Fibroblast of lung (primary cell): ENCODE data around the gene DNAH3. TPM values are rescaled to one million over a fixed set of nuclear protein-coding genes. Genes with fewer than 3 reads are reported as not detected.

Experiments used
- DNase-seq, 2 donors: peaks; one replicate each; pipeline versions ENCODE4 v3.0.0 to v3.0.0-alpha.2; 2010; ENCODE audit warnings: low read depth in 2 of 2
- H2AFZ ChIP-seq: 2 replicates; pipeline ENCODE4 v1.5.1; 2012; ENCODE audit warnings: low read length, control low read depth, inconsistent platforms
- H3K27ac ChIP-seq: 2 replicates; pipeline ENCODE4 v1.5.1; 2011; ENCODE audit warnings: low read length, control low read depth; ENCODE audit not compliant: insufficient read depth
- H3K27me3 ChIP-seq: 2 replicates; pipeline ENCODE4 v1.5.1; 2011; ENCODE audit warnings: mild to moderate bottlenecking, low read length; ENCODE audit not compliant: control insufficient read depth, insufficient read depth
- H3K36me3 ChIP-seq: 2 replicates; pipeline ENCODE4 v1.5.1; 2011; ENCODE audit warnings: low read length; ENCODE audit not compliant: control insufficient read depth, insufficient read depth
- H3K4me1 ChIP-seq: 2 replicates; pipeline ENCODE4 v1.5.1; 2011; ENCODE audit warnings: low read length; ENCODE audit not compliant: control insufficient read depth, insufficient read depth; ENCODE audit errors: extremely low read depth
- H3K4me2 ChIP-seq: 2 replicates; pipeline ENCODE4 v1.5.1; 2011; ENCODE audit warnings: low read length, control low read depth; ENCODE audit not compliant: insufficient read depth; ENCODE audit errors: extremely low read depth
- H3K4me3 ChIP-seq, 4 experiments: fragments of 200-600 bp in 1 of 4; sonication (generic) in 1 of 4; replicated peaks in 1 of 4; 2 replicates each; pipeline ENCODE4 v1.5.1; 2011 to 2016; ENCODE audit warnings: low read length in 4 of 4, low read depth in 3 of 4, mild to moderate bottlenecking in 3 of 4, control low read depth in 2 of 4, inconsistent platforms in 1 of 4, mixed read lengths in 1 of 4; ENCODE audit not compliant: insufficient read depth in 1 of 4; ENCODE audit errors: control extremely low read depth in 1 of 4
- H3K79me2 ChIP-seq: 2 replicates; pipeline ENCODE4 v1.5.1; 2012; ENCODE audit warnings: mild to moderate bottlenecking, low read length, inconsistent platforms; ENCODE audit not compliant: control insufficient read depth, insufficient read depth
- H3K9ac ChIP-seq: 2 replicates; pipeline ENCODE4 v1.5.1; 2011; ENCODE audit warnings: mild to moderate bottlenecking, low read length, control low read depth; ENCODE audit not compliant: insufficient read depth
- H3K9me3 ChIP-seq: 2 replicates; pipeline ENCODE4 v1.5.1; 2012; ENCODE audit warnings: low read depth, low read length; ENCODE audit not compliant: control insufficient read depth, insufficient read depth
- H4K20me1 ChIP-seq: 2 replicates; pipeline ENCODE4 v1.5.1; 2011; ENCODE audit warnings: low read length; ENCODE audit not compliant: control insufficient read depth, insufficient read depth; ENCODE audit errors: extremely low read depth
- EZH2 ChIP-seq: IDR thresholded peaks from 2 replicates; pipeline ENCODE4 v1.5.1; 2012; ENCODE audit warnings: low read length, control low read depth, mild to moderate bottlenecking; ENCODE audit errors: missing control alignments
- polyA plus RNA-seq, 2 donors: library from polyadenylated mRNA; depleted of rRNA in 1 of 2; stranded (reverse) in 1 of 2; unstranded in 1 of 2; fragments of >200 nt; gene quantifications; 2 replicates each; pipeline ENCODE4 v1.2.1, GENCODE V29; 2011 to 2012; ENCODE audit warnings: missing spikeins in 1 of 2
- total RNA-seq: library from RNA; depleted of rRNA; stranded (reverse); fragments of >200 nt; gene quantifications from 2 replicates; pipeline ENCODE4 v1.2.1, GENCODE V29; 2014
- TF ChIP-seq, protein P1 (sequence below), 2 donors: IDR thresholded peaks in 1 of 2; conservative IDR thresholded peaks in 1 of 2; 1 replicate in 1 of 2; 2 replicates in 1 of 2; pipeline ENCODE4 v1.5.1; 2011 to 2012; ENCODE audit warnings: low read length in 2 of 2, control low read depth in 1 of 2, inconsistent platforms in 1 of 2, low read depth in 1 of 2, mild to moderate bottlenecking in 1 of 2

The DNAH3 gene
- total and polyA plus RNA-seq, 2 donors (not counting 1 experiment from before 2014, with no cell fraction given): not detected

DNA sequence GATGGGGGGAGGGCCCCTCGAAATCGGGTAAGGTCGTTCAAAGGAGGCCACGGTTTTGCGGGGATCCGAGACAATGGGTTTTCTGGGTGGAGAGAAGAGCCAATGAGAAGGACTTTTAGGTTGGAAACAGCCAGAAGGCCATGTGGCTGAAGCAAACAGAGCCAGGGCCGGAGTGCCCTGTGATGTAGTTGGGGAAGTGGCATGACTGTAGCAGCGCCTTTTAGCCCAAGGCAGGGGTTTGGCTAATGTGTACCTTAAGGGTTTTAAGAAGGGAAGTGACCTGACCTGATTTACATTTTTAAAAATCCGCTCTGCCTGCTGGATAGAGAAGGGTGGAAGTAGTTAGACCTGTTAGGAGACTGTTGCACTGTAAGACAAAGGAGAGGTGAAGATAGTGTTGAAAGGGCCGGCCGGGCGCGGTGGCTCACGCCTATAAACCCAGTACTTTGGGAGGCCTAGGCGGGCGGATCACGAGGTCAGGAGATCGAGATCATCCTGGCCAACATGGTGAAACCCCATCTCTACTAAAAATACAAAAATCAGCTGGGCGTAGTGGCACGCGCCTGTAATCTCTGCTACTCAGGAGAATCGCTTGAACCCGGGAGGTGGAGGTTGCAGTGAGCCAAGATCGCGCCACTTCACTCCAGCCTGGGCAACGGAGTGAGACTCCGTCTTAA lies 249.1 kb downstream of the DNAH3 start:
- TF ChIP-seq, protein P1, sequence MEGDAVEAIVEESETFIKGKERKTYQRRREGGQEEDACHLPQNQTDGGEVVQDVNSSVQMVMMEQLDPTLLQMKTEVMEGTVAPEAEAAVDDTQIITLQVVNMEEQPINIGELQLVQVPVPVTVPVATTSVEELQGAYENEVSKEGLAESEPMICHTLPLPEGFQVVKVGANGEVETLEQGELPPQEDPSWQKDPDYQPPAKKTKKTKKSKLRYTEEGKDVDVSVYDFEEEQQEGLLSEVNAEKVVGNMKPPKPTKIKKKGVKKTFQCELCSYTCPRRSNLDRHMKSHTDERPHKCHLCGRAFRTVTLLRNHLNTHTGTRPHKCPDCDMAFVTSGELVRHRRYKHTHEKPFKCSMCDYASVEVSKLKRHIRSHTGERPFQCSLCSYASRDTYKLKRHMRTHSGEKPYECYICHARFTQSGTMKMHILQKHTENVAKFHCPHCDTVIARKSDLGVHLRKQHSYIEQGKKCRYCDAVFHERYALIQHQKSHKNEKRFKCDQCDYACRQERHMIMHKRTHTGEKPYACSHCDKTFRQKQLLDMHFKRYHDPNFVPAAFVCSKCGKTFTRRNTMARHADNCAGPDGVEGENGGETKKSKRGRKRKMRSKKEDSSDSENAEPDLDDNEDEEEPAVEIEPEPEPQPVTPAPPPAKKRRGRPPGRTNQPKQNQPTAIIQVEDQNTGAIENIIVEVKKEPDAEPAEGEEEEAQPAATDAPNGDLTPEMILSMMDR (conservative IDR thresholded peaks at IDR 0.05 in 1 of 2, IDR thresholded peaks at IDR 0.05 in 1 of 2; ENCODE audit: low read depth in 1 of 2, low read length in 2 of 2): no peak
- no peak for TF ChIP-seq EZH2
- no peaks in the 10 kb centered on the region for H3K36me3 ChIP-seq
- no peaks in the 10 kb centered on the region for H3K9me3 ChIP-seq
- H3K4me1 ChIP-seq: peaks cover 42% of the 10 kb centered on the region
- peak overlapping the region; percentile 66 to 97 (median 80) for H3K4me3 ChIP-seq
- no peaks in the 10 kb centered on the region for H3K27me3 ChIP-seq
- peak; percentile 60 to 66 for DNase-seq
- peak overlapping the region; percentile 99 for H3K27ac ChIP-seq
- H3K4me2 ChIP-seq: peak overlapping the region; percentile 99
- H3K9ac ChIP-seq: peak overlapping the region; percentile 98
- no peaks in the 10 kb centered on the region for H4K20me1 ChIP-seq
- no peak overlapping the region for H2AFZ ChIP-seq
- H3K79me2 ChIP-seq: peaks cover 59% of the 10 kb centered on the region

DNA sequence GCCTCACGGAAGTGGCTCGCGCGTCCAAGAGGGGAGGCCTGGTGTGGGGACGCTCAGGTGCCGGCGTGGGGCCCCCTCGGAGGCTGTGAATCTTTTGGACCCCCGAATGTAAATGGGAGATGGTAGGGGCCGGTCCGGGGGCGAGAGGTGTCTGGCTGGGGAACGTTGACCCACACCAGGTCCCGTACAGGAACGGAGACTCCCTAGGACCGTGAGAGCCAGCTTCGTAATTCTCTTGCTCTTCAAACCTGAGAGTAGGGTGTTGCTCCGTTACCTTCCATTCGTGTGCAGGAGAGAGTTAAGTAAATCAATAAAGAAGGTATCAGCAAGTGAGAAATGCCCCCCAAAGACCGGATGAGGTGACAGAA lies 249.6 kb downstream of the DNAH3 start:
- no peak for DNase-seq
- TF ChIP-seq, protein P1 (conservative IDR thresholded peaks at IDR 0.05 in 1 of 2, IDR thresholded peaks at IDR 0.05 in 1 of 2; ENCODE audit: low read depth in 1 of 2, low read length in 2 of 2): no peak
- no peak for TF ChIP-seq EZH2
- Histone ChIP-seq H2AFZ (no peak overlapping the region), H3K79me2 (peaks cover 64% of the 10 kb centered on the region), H4K20me1 (no peaks in the 10 kb centered on the region), H3K4me1 (peaks cover 40% of the 10 kb centered on the region), H3K36me3 (no peaks in the 10 kb centered on the region), H3K9ac (peak overlapping the region; percentile 98), H3K27me3 (no peaks in the 10 kb centered on the region), H3K27ac (peak overlapping the region; percentile 99), H3K9me3 (no peaks in the 10 kb centered on the region), H3K4me3 (peak overlapping the region; percentile 66 to 97 (median 80)), H3K4me2 (peak overlapping the region; percentile 99)

DNA sequence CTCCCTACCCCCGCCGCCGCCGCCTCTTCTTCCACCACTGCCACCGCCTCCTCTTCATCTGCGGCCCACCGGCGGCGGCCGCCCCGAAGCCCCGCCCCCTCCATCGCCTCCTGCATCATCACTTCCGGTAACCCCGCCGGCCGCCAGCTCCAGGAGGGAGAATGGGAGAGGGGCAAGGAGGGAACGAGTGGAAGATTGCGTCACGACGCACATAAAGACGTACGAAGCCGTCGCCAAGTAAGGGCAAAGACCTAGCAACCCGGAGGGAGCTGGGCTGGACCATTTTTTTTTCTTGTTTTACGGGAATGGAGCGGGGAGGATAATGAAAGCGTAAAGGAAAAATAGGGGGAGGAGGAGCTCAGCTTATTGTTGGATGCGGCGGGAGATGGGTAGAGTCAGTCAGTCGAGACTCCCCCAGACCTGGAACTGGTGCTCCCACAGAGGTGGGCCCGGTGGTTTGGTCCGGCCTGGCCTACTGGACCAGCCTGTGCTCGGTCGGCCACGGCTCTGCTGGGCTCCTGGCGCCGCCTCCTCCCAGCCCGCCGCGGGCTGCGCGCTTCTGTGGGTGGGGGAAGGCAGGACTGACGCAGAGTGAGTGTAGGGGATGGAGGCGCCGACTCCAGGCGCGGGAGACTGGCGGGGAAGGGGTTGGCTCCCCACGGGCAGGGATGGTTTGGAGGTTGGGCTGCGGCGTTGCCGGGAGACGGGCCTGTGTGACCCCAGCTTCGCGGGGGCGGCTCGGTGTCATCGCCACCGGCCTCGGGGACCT lies 250.2 kb downstream of the DNAH3 start, which contains the start of the genes DCUN1D3 and LYRM1:
Gene DCUN1D3, minus strand, starts transcription at position 60 of the 769 bp plus-strand sequence. CDS start 37,820 bp downstream, outside the sequence.
Gene LYRM1, plus strand, starts transcription at position 473 of the 769 bp plus-strand sequence. CDS start 14,785 bp downstream, outside the sequence.
- peak within 1 kb of the TSS; percentile 79 to 97 (median 85) for H3K4me3 ChIP-seq
- H3K4me2 ChIP-seq: peak within 1 kb of the TSS; percentile 99
- H3K36me3 ChIP-seq: peaks cover 2% of the 10 kb centered on the region
- peak; percentile 100 for DNase-seq
- no peaks in the 10 kb centered on the region for H3K9me3 ChIP-seq
- peak within 1 kb of the TSS; percentile 98 for H3K9ac ChIP-seq
- peaks cover 69% of the 10 kb centered on the region for H3K79me2 ChIP-seq
- H2AFZ ChIP-seq: no peak within 1 kb of the TSS
- peaks cover 34% of the 10 kb centered on the region for H3K4me1 ChIP-seq
- H3K27ac ChIP-seq: peak within 1 kb of the TSS; percentile 99
- no peak for TF ChIP-seq EZH2
- TF ChIP-seq, protein P1 (conservative IDR thresholded peaks at IDR 0.05 in 1 of 2, IDR thresholded peaks at IDR 0.05 in 1 of 2; ENCODE audit: low read depth in 1 of 2, low read length in 2 of 2): no peak
- no peaks in the 10 kb centered on the region for H3K27me3 ChIP-seq
- H4K20me1 ChIP-seq: no peaks in the 10 kb centered on the region
